Mammary epithelial cell (primary cell): Measurements from ENCODE around the gene HDAC4.

Experiments used
- CTCF ChIP-seq, 2 donors: IDR thresholded peaks in 1 of 2; conservative IDR thresholded peaks in 1 of 2; 2 replicates each; pipeline ENCODE4 v1.5.1; 2011 to 2012; ENCODE audit warnings: inconsistent platforms in 2 of 2, low read length in 2 of 2, mild to moderate bottlenecking in 2 of 2, control low read depth in 1 of 2, low read depth in 1 of 2; ENCODE audit not compliant: insufficient read depth in 1 of 2; ENCODE audit errors: extremely low read depth in 1 of 2
- EZH2 ChIP-seq: IDR thresholded peaks from 2 replicates; pipeline ENCODE4 v1.6.1; 2012; ENCODE audit warnings: low read length, inconsistent platforms, borderline replicate concordance

DNA sequence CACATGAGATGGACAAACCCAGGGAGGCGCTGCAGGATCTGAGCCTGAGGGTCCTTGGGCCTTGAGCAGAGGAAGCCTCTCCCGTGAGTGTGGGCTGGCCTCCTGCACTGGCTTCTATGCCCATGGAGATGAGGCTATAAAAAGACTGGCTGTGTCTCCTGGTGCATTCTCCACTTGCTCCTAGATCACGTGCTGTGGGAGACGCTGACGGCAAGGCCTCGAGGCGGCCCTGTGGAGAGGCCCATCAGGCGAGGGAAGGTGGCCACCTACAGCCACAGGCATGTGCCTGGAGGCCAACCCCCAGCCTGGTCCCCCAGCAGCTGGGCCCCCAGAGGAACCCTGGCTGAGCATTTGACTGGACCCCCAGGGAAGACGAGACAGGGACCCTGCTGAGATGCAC is 354.0 kb downstream of the HDAC4 start:
- TF ChIP-seq CTCF (conservative IDR thresholded peaks at IDR 0.05 in 1 of 2, IDR thresholded peaks at IDR 0.05 in 1 of 2; ENCODE audit: extremely low read depth in 1 of 2, insufficient read depth in 1 of 2, low read depth in 1 of 2, low read length in 2 of 2) (no peak), EZH2 (no peak)
